Fibroblast of skin of abdomen (primary cell): ENCODE results near the gene POLD2.

ENCODE experiments used
- DNase-seq: peaks from one replicate; pipeline ENCODE4 v3.0.0-alpha.2; 2013

The POLD2 gene

GRCh38 chr7:44152971-44153947 lies 29.9 kb upstream of the POLD2 start:
- DNase-seq = no peak

GRCh38 chr7:44151956-44152355 lies 28.6 kb upstream of the POLD2 start:
- no peak for DNase-seq

GRCh38 chr7:44150966-44151941 lies 27.9 kb upstream of the POLD2 start:
- DNase-seq = no peak

- DNase-seq = no peak
Measured at GRCh38 chr7:44150466-44150832, 27.1 kb upstream of the POLD2 start.

DNA sequence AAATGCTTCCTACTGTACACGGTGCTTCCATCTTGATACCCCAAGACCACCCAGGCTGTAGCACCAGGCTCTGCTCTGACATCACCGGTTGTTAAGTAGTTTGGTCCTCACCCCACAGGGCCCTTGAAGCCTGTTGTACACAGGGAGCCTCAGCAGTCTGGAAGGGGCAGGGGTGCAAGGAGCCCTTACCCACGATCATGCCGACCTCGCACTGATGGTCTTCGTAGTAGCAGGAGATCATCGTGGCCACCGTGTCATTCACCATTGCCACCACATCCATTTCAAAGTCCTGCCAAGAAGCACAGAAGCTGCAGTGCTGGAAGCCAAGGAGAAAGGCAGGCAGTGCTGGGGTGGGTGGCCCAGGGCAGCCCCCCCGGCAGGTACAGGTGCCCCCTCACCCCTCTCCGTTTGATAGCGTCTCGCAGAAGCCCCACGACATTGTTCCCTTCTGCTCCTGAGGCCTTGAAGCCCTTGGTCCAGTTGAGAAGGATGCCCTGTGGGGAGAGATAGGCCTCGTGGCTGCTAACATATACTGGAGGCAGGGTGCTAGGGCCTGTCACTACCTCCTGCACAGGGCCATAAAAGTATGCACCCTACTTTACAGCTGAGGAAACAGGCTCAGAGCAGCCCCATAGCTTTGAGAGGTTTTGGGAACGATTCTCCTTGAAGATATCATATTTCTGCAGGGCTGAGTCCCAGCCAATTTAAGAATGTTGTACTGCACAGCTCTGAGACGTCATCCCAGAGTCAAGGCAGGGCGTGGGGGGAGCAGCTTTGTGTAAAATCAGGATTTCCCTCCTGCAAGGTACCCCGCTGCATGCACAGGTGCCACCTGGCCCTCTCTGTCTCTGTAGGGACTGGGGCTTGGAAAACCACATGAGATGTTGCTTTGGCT lies 26.5 kb upstream of the POLD2 start:
- no peak for DNase-seq

DNA sequence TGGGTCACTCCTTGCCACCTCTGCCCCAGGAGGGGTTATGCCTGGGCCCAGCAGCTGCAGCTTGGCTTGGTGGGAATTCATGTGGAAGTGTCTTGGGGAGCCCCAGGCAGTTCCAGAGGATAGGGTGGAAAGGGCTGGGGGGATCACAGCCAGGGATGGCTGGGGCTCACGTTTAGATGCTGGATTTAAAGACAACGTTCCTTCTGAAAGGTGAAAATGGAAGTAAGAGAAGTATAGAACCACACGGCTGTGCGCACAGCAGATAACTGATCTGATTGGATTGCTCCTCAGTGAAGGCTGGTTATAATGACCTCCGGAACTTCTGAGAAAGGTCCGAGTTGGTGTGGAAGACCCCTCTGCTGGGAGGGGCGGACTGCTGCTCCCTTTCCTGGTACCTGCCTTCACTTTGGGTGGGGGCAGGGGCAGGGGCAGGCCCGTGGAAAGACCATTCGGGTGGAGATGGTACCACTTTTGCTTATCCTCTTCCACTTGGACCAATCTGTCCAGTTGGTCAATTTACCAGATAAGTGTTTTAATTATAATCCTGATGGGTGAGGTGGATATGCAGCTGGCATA lies 25.7 kb upstream of the POLD2 start:
- no peak for DNase-seq

DNA sequence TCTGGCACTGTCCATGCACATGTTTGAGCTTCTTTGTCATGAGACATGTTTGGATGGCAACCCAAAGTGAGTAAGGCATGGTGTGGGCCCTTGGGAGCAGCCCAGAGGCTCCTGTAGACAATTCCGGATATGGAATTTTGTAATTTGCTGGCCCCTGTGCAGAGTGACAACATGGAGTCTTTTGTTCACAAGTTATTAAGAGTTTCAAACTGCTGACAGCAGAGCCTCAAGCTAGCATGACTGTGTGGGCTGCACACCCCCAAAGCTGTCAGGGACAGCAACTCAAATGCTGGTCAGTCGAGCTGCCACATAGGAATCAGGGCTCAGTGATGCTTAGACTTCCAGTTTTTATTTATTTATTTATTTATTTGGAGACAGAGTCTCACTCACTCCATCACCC lies 24.8 kb upstream of the POLD2 start:
- no peak for DNase-seq

- no peak for DNase-seq
Measured at GRCh38 chr7:44147026-44147991, 24.0 kb upstream of the POLD2 start.

DNA sequence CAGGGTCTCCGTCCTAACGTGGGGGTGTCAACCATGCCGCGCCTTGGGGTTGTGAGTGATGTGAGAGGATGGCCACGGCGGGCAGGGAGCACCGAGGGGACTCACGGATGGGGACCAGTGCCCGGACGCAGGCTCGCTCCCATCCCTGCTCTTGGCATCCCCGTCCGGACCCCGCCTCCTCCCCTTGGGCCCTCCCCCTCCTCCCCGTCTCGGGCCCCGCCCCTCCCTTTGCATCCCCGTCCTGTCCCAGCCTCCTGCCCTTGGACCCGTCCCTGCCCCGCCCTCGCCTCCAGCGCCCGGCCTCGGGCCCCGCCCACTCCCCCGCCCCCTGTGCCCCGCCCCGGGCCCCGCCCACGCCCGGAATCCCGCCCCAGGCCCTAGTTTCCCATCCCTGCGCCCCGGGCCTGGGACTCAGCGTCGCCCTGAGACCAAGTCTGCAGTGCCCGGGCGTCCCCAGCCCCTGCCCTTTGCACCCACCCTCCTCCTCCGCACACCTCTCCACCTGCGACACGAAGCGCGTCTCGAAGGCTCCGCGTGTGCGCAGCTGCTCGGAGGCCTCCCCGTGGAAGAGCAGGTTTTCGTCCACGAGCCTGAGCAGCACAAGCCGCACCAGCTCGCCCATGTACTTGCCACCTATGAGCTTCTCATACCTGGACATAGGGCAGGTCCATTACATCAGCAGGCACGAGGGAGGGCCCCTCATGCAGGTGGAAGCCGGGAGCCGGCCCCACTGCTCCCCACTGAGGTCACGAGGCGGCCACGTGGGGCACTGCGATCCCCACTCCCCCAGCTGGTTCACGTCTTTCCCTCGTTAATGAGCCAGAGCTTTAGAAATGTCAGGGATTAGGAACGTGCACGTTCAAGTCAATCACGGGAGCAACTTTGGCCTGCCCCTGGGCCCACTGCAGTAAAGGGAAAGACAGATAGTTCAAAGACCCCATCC lies 22.9 kb upstream of the POLD2 start:
- DNase-seq = peak; percentile 67

DNA sequence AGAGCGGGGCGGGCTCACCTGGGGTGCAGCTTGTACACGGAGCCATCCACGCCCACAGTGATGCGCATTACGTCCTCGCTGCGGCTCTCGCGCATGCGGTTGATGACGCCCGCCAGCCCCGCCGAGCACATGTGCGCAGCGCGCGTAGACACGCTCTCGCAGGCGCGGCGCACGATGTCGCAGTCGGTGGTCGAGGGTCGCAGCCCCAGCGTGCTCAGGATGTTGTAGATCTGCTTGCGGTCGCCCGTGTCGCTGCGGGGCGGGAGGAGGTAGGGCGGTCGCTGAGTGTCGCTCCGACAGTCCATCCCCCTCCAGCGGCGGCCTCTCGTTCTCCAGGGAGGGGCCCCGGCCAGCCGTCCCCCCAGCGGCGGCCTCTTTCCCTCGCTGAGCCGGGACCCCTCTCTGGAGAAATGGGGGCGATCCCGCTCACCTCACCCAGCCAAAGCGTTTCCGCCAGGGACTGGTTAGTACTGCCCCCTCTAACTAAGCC lies 22.2 kb upstream of the POLD2 start:
- DNase-seq = peak; percentile 37

- no peak for DNase-seq
Measured at GRCh38 chr7:44144968-44145478, 21.7 kb upstream of the POLD2 start.

- no peak for DNase-seq
Measured at GRCh38 chr7:44144426-44144967, 21.1 kb upstream of the POLD2 start.

GRCh38 chr7:44143646-44144250 lies 20.4 kb upstream of the POLD2 start:
- DNase-seq = peak; percentile 16

DNA sequence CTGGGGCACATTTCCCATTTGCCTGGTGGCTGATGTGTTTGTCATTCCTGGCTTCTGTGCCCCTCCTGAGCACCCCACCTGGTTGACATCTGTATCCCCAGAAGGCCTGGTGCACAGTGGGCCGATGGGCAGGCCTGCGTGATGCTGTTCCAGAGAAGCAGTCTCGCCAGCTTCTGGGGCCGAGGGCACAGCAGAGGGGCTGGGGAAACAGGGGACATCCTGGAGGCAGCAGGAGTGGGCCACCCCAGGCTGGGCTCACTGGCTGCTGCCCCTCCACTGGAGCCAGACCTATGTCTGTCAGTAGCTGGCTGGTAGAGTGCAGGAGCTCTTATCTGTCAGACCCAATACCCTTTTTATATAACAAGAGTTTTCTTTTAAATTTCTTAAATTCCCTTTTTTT lies 18.7 kb upstream of the POLD2 start:
- no peak for DNase-seq

DNA sequence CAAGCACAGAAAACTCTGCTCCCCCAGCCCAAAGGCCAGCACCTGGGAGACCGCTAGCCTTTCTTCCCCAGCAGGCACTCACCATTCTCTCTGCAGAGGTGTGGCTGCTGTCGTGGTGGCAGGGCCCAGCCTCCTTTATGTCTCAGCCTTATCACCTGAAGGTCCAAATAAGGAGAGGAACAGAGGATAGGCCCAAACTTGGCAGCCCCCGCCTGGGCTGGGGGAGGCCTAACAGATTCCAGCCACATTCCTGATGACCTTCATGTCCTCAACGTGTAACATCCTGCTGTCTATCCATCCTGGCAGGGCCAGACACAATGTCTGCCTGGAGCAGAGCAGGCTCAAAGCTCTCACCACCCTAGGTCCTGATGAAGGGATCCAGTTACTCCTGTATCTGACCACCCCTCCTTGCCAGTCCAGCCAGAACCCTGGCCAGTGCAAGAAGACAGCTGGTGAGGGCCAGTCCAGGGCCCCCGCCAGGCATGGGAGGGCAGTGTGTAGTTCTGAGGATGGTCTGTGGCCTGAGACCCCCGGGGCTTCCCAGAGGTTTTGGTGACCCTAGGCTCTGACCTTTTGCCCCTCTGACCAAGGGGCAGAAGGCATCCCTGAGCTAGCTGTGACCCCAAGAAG lies 18.0 kb upstream of the POLD2 start, which contains the start of gene MYL7:
Gene MYL7 (minus strand): TSS at position 112 of the 630 bp plus-strand sequence. CDS start 27 bp downstream, at position 85.
- DNase-seq = no peak

DNA sequence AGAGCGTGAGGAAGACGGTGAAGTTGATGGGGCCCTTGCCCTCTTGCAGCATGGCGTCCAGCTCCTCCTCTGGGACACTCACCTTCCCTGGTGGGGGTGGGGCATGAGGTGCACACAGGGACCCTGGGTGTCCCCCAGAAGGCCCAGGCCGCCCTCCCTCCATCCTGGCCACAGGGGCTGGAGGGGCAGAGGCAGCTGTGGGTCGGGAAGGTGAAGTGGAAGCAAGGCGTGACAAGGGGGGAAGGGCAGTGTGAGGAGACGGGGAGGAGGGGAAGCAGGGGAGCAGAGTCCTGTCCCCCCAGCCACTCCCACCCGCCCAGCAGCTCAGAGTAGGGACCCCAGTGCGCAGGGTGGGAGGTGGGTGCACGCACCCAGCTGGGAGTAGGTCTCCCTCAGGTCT lies 17.0 kb upstream of the POLD2 start:
- DNase-seq = no peak

DNA sequence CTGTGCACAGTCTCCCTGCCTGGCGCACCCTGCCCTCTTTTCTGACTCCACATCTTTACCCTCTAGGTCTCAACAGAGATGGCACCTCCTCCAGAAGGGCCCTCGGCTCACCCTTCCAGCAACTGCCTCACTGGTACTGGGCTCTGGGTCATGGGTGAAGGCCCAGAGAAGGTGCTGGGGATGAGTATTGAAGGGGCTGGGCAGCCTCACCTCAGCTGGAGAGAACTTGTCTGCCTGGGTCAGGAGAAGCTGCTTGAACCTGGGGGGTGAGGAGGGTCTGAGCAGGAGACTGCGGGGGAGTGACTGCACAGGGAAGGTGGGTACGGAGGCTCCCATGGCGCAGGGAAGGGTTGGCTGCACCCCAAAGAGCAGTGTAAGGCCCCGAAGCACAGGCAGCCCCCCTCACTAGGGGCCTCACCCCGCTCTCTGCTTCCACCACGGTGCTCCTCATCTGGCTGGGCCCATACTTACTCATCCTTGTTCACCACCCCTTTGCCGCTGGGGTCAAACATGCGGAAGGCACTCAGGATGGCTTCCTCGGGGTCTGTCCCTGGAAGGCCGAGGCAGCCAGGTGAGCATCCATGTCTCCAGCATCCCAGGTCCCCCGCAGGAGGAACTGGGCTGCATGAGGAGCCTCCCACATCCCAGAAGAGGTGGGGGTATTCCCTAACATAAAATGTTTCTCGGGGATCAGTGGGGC lies 16.1 kb upstream of the POLD2 start:
- no peak for DNase-seq
